Mucosa of descending colon (tissue), 3 donors: ENCODE measurements around the gene RMI2. TPM values are rescaled to one million over a fixed set of nuclear protein-coding genes. Genes with fewer than 3 reads are reported as not detected.

ENCODE experiments used
- ATAC-seq: fragments of 200-7000 bp; cut with Tn5 transposase; one replicate; pipeline ENCODE4 v1.9.1; 2020; ENCODE audit warnings: mild to moderate bottlenecking, moderate library complexity
- DNase-seq, 3 donors: peaks; one replicate each; pipeline ENCODE4 v3.0.0-alpha.2; 2020
- H3K36me3 ChIP-seq: fragments of 200-600 bp; one replicate; pipeline ENCODE4 v1.8.0; 2021; ENCODE audit warnings: low read depth, mild to moderate bottlenecking
- H3K4me1 ChIP-seq: fragments of 200-600 bp; one replicate; pipeline ENCODE4 v1.8.0; 2021; ENCODE audit warnings: low read depth, mild to moderate bottlenecking
- H3K4me3 ChIP-seq: fragments of 200-600 bp; one replicate; pipeline ENCODE4 v1.8.0; 2021; ENCODE audit warnings: mild to moderate bottlenecking
- H3K9me3 ChIP-seq: fragments of 200-600 bp; one replicate; pipeline ENCODE4 v1.8.0; 2021; ENCODE audit warnings: mild to moderate bottlenecking
- intact Hi-C, 2 donors: fragments of 100-400 bp; cut with DNase I in 1 of 2; cut with micrococcal nuclease in 1 of 2; formaldehyde crosslinking; loops; one replicate each; pipeline versions ENCODE4 v1.11.0 to v1.11.1; 2022; cut with DNase I, micrococcal nuclease
- total RNA-seq, 3 donors: library from RNA; stranded (reverse); fragmentation: NEBNext Ultra II Directional in 2 of 3; extraction: Animal tissue kit (Norgen Biotek cat#: 25700) in 2 of 3; gene quantifications; one replicate each; pipeline versions ENCODE4 v1.2.1 to v1.2.4, GENCODE V29; 2021 to 2023
- TF ChIP-seq, protein P1 (sequence below): fragments of 200-600 bp; IDR thresholded peaks from one replicate; pipeline ENCODE4 v1.8.0; 2022; ENCODE audit warnings: antibody characterized with exemption, mild to moderate bottlenecking
- donor health status: DM: no; HTN: no; CAD: no; lungs with moderate emphysema.
- donor health status: DM: no; HTN: no; CAD: no.
- donor health status: DM: no; HTN: yes; CAD: no.

Gene RMI2
- total RNA-seq, 3 donors from 2014 or later = 2.1 to 12.1 (median 7.0) TPM

DNA sequence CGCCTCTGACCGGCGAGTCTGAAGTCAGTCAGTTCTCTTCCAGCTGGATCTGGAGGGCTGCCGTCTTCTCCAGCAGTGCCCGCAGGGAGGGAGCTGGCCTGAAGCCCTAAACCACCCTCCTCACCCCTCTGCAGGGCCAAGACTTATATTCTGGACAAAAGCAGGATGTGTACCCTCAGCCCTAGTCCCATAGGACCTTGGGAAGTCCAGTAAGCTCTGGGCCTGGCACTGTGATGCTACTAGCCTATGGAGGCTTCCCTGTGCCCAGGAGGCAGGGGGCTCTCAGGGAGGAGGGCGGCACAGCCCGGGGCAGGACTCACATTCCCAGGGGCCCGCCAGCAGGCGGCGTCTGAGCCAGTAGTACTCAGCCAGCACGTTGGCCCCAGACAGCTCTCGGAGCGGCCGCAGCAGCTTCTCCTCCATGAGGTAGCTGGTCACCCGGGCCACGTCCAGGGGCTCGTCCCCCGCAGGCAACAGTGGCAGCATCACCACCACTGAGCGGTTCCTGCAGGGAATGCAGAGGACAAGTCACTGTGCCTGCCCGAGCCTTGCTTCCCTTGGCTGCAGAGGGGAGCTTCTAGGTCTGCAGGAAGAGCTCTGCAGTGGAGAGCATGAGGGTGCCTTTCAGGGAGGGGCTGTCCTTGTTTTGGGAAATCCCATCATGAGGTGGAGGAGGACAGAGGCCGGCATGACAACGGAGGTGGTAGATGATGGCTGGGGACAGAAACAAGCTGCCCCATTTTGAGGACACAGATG, 41.7 kb downstream of the RMI2 start:
- intact Hi-C loops = no loop called here
- TF ChIP-seq, protein P1, sequence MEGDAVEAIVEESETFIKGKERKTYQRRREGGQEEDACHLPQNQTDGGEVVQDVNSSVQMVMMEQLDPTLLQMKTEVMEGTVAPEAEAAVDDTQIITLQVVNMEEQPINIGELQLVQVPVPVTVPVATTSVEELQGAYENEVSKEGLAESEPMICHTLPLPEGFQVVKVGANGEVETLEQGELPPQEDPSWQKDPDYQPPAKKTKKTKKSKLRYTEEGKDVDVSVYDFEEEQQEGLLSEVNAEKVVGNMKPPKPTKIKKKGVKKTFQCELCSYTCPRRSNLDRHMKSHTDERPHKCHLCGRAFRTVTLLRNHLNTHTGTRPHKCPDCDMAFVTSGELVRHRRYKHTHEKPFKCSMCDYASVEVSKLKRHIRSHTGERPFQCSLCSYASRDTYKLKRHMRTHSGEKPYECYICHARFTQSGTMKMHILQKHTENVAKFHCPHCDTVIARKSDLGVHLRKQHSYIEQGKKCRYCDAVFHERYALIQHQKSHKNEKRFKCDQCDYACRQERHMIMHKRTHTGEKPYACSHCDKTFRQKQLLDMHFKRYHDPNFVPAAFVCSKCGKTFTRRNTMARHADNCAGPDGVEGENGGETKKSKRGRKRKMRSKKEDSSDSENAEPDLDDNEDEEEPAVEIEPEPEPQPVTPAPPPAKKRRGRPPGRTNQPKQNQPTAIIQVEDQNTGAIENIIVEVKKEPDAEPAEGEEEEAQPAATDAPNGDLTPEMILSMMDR = no peak
- DNase-seq (peak in 1 of 3 donors; percentile 24), ATAC-seq (peak; percentile 23)
- H3K4me1 ChIP-seq = no peaks in the 10 kb centered on the region
- H3K36me3 ChIP-seq = no peaks in the 10 kb centered on the region
- no peaks in the 10 kb centered on the region for H3K9me3 ChIP-seq
- H3K4me3 ChIP-seq = no peak overlapping the region

DNA sequence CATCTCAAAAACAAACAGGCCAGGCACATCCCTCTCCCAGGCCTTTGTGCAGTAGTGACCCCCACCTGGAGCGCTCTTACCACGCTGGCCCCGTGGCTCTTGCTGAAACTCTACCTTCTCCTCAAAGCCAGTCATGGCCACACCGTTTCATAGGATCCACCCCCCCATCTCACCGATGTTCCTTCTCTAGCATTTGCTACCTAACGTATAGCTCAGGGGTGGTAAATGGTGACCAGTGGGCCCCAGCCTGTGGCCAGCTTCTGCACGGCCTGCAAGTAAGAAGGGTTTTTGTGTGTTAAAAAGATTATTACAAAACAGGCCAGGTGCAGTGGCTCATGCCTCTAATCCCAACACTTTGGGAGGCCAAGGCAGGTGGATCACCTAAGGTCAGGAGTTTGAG, 43.8 kb downstream of the RMI2 start:
- no peak for DNase-seq
- no peak for ATAC-seq
- H3K36me3 ChIP-seq = no peaks in the 10 kb centered on the region
- intact Hi-C loops = no loop called here
- H3K4me3 ChIP-seq = no peak overlapping the region
- TF ChIP-seq, protein P1 = no peak
- H3K4me1 ChIP-seq = no peaks in the 10 kb centered on the region
- no peaks in the 10 kb centered on the region for H3K9me3 ChIP-seq

DNA sequence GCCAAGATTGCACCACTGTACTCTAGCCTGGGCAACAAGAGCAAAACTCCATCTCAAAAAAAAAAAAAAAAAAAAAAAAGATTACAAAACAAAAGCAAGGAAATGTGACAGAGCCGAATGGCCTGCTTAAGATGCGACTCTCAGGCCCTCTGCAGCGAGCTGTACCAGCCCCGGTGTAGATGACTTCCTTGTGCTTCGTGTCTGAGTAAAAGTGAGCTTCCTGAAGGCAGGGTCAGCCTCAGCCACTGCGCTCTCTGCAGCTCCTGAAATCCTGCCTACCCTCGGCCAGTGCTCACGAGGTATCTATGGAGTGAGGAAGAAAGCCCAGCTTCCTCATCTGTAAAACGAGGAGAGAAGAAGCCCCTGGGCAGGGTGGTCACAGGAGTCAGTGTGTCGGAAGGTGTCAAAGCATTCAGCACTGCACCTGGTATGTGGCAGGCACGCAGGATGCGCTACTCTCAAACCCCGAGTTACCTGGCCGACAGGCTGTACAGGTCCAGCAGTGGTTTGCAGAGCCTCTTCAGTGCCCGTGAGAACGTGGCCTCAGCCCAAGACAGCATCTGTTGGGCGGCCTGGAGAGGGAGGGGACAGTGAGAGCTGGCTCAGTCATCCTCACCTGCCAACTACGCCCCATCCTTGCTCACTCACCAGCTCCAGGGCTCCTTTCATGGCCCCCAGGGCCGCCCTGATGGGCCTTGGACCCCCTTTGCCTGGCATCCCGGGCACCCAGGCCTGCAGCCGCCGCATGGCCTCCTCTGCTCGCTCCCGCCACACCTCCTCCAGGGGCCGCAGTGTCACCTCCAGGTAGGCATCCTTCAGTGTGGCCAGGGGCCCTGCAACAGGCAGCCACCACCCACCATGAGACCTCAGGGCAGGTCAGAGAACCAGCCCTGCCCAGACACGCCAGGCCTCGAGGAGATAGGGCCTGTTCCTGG, 44.6 kb downstream of the RMI2 start:
- Histone ChIP-seq H3K4me1 (no peaks in the 10 kb centered on the region), H3K9me3 (no peaks in the 10 kb centered on the region), H3K36me3 (no peaks in the 10 kb centered on the region), H3K4me3 (no peak overlapping the region)
- TF ChIP-seq, protein P1 = no peak
- DNase-seq (no peak), ATAC-seq (no peak)
- intact Hi-C loops = loop anchor here in 1 of 2 donors (10.0 kb wide), 1 partner anchor 445 kb away; no protein-coding TSS in a partner anchor

DNA sequence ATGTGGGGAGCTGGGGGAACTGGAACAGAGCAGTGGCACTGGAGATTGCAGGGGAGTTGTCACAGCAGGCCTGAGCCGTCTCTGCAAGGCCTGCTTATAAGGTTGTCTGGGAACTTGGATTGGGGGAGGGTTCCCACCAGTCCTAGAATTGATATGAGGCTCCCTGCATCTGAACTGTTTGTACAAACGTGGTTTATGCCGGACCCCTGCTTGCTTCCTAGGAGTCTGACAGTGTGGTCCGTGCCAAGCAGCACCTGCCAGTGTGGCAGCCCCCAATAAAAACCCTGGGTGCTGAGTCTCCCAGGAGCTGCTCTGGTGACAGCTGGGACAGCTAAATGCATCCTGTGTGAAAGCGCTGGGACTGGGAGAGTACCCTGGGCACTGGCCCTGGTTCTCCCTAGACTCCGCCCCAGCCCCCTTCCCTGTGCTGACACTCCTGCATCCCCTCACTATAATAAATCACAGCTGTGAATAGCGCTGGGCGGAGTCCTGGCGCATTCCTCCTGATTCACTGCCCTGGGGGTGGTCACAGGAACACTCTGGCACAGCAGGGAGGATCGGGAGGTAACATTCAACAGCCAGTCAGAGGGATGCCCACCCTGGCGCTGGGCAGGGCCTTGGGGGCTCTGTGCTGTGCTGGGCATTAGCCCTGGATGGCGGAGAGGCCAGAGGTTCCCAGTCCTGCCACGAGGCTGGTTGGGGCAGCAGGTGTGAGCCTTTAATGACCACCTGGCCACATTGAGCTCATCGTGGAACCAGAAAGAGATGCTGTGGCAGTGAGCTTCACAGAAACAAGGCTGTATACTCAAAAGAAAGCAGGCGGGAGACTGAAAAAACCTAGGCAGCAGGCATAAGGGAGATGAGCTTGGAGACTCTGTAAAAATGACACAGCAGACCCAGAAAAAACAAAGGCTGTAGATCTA, 45.6 kb downstream of the RMI2 start:
- no peak for DNase-seq
- intact Hi-C loops = loop anchor here in 1 of 2 donors (10.0 kb wide), 1 partner anchor 444 kb away; no protein-coding TSS in a partner anchor
- no peak for ATAC-seq
- Histone ChIP-seq H3K4me1 (no peaks in the 10 kb centered on the region), H3K9me3 (no peaks in the 10 kb centered on the region), H3K36me3 (no peaks in the 10 kb centered on the region), H3K4me3 (no peak overlapping the region)
- TF ChIP-seq, protein P1 = no peak

DNA sequence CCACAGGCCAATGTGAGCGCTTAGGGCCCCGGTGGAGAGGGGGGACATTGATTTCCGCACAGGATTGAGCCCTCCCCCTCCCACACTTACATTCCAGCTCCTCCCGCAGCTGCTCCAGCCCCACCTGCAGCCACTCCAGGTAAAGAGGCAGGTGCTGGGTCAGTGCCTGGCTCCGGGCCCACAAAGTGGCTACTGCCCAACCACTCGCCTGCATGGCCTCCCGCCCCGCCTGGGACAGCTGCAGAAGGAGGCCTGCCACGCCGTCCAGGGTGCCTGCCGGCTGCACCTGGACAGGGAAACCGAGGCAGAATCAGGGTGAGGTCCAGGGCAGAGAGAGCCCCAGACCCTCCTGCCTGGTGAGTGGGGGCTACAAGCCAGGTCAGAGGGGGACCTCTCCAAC, 46.3 kb downstream of the RMI2 start:
- TF ChIP-seq, protein P1 = no peak
- Histone ChIP-seq H3K4me3 (no peak overlapping the region), H3K4me1 (no peaks in the 10 kb centered on the region), H3K36me3 (no peaks in the 10 kb centered on the region), H3K9me3 (no peaks in the 10 kb centered on the region)
- ATAC-seq = peak; percentile 65
- intact Hi-C loops = loop anchor here in 1 of 2 donors (10.0 kb wide), 1 partner anchor 443 kb away; no protein-coding TSS in a partner anchor
- DNase-seq = peak in 2 of 3 donors; percentile 21 to 44
